NOMO-1 (cell line): Measurements from ENCODE around the gene CORT.
"Not testable (repeated sequence)": the region's sequence is repeated elsewhere in the genome, so short reads cannot be mapped to it uniquely, and the experiment has no call there.

Source experiments
- DNase-seq, 2 experiments: peaks; one replicate each; lab custom pipeline; 2025; ENCODE audit not compliant: unreplicated experiment in 2 of 2; lab: John Stamatoyannopoulos, UW

CORT gene

GRCh38 chr1:10437052-10437451 lies 12.8 kb upstream of the CORT start:
- DNase-seq, result no peak

- no peak for DNase-seq
These were observed 11.1 kb upstream of the CORT start for GRCh38 chr1:10438677-10439163.

DNA sequence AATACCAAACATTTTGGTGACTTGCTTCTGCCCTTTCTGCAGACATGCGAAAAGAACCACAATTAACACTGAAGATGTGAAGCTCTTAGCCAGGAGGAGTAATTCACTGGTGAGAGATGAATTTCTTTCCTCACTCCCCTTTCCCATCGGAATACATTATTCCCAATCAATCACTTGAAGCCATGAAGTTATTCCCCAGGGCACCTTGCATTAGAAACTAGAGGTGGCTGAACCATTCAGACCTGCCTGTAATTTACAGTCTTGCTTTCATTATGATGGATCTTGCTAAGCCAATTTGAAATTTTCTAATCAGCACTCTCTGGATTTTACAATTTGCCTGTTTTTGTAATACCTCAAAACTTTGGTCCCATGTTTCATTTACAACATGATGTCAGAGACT lies 9.5 kb upstream of the CORT start:
- DNase-seq, result no peak

DNA sequence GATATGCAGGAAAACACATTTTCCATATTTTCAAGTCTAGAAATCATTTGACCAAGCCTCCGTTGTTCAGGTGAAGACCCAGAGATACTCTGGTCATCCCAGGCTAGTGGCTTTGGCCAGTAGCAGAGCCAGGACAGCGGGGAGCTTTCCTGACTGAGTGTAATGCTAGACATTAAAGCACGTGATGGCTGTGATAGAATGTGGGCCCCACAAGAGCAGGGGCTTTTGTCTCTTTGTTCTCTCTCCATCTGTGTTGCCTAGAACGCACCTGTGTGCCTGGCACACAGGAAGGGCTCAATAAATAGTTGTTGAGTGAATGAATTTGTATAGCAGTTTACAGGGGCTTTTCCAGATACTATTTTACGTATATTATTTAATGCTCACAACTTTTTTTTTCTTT lies 9.0 kb upstream of the CORT start:
- DNase-seq, result no peak

DNA sequence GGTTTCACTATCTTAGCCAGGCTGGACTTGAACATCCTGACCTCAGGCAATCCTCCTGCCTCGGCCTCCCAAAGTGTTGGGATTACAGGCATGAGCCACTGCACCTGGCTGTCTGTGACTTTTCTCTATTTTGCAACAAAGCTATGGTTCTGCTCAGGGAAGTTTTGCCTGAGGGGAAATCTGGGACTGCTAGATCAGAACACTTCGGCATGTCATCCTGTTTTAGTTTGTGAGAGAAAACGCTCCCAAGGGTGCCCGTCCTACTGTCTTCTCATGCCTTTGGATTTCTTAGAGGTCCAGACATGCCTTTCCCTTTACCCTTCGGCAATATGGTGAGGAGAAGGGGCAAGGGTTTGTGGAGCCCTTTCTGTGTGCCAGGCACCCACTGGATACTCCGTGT lies 5.6 kb upstream of the CORT start:
- no peak for DNase-seq

GRCh38 chr1:10444795-10445397 lies 4.9 kb upstream of the CORT start:
- no peak for DNase-seq

GRCh38 chr1:10446790-10447422 lies 2.9 kb upstream of the CORT start:
- DNase-seq, result no peak

DNA sequence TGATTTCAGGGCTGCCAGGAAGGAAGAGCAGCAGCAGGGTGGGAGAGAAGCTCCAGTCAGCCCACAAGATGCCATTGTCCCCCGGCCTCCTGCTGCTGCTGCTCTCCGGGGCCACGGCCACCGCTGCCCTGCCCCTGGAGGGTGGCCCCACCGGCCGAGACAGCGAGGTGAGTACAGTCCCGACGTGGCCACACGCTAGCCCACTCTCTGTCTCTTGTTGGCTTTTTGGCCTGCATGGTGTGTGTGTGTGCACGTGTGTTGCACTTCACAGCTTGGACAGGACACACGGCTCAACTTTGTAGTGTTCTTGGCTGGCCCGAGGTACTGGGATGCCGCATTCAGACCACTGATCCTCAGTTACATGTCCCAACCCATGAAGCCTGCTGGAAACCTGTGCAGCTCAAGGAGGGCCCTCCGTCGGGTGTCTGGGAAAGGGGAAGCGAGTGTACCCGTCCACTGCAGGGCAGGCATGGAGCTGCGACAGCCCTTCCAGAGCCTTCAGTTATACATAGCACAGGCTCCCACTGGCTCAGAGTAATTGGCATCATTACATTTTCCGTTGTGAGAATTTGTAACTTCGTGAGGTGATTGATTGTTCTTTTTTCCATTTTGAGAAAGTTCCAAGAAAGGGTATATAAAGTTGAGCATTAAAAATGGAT lies 454 bp downstream of the CORT start:
- no peak for DNase-seq

GRCh38 chr1:10450836-10451235 lies 1.0 kb downstream of the CORT start:
- no peak for DNase-seq

DNA sequence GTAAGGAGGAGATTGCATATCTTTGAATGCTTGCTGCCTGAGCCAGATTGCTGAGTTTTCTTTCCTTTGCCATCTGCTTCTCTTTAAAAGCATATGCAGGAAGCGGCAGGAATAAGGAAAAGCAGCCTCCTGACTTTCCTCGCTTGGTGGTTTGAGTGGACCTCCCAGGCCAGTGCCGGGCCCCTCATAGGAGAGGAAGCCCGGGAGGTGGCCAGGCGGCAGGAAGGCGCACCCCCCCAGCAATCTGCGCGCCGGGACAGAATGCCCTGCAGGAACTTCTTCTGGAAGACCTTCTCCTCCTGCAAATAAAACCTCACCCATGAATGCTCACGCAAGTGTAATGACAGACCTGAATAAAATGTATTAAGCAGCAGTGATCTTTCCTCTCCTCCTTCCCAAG lies 1.5 kb downstream of the CORT start:
- DNase-seq, result no peak

GRCh38 chr1:10456048-10456447 lies 6.2 kb downstream of the CORT start:
- DNase-seq, result no peak

DNA sequence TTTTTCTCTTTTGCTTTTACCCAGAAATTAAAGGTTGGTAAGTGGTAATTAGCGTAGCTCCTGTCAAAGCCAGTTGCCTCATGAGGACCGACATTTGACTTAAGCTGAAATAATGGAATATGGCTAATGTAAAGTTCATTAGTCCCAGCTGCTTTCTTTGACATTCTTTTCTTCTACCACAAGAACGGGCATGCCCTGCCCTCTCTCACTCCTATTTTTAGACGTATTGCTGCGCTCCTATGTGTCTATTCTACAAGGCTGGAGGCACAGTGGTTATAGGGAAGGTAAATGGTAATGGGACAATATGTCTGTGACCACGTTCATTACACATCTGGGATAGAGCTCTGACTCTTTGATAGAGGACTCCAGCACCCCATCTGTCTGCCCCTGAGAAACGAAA lies 6.8 kb downstream of the CORT start:
- no peak for DNase-seq

GRCh38 chr1:10457462-10457861 lies 7.6 kb downstream of the CORT start:
- DNase-seq, result not testable (repeated sequence)

GRCh38 chr1:10457875-10458274 lies 8.0 kb downstream of the CORT start:
- no peak for DNase-seq

DNA sequence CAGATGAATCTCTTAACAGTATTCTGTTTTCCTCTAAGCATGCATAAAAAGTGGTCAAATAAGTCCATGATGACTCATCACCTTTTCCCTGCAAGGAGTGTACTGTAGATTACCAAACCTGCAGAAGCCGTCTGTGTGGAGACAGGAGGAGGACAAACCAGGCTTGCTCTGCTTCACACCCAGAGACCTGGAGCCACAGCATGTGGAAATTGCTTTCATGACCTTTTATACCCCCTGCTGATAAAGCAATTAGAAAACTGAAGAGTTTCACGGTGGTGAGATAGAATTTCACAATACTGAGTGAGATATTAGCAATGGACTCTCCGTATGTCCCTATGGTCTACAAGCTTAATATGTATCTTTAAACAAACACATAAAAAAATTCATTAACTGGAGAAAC lies 9.4 kb downstream of the CORT start:
- DNase-seq, result no peak

GRCh38 chr1:10467078-10467477 lies 17.2 kb downstream of the CORT start:
- no peak for DNase-seq

DNA sequence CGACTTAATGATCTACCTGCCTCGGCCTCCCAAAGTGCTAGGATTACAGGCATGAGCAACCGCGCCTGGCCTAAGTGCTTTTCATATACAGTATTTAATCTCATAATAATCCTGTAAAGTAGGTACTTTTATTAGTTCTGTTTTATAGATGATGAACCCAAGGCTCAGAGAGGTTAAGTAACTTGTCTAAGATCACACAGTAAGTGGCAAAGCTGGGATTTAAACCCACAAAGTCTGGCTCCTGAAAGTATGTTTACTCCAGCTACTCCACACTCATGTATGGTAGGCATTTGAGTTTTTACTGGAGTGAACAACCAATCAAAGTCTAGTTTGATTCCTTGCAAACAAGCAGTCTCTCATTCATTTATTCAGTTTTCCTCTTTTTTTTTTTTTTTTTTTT lies 20.2 kb downstream of the CORT start:
- no peak for DNase-seq

DNA sequence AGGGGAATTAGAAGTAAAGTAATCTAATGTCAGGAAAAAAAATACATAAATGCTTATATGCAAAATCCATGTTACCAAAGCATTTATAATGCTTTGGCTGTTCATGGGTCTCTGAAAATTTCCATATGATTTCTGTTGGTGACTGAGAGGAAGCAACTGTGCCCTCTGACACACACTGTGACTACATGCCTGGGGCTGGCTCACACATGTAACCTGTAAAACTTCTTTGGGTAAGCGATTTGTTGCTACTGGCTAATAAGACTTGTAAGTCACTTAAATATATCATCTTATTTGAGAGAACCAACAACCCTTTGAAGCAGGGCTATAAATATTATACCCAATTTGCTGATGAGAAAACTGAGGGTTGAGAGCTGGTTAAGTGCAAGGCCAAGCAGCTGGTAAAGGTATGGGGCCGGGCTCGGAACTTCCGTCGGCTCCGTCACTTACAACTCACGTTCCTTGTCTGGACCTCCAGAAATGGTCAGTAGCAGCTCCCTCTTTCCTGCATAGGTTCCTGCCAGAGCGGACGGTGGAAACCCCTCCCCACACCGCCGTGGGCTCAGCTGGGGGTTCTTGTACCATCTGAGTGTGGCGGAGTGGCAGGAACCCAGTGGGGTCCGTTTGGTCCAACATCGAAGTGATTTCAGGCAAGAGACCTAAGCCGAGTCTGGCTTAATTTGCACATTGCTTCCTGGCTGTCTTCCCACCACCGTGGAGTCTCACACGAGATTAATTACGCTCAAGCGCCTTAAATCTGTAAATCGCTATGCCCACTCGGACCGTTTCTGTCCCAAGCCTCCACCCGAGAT lies 21.8 kb downstream of the CORT start:
- no peak for DNase-seq

DNA sequence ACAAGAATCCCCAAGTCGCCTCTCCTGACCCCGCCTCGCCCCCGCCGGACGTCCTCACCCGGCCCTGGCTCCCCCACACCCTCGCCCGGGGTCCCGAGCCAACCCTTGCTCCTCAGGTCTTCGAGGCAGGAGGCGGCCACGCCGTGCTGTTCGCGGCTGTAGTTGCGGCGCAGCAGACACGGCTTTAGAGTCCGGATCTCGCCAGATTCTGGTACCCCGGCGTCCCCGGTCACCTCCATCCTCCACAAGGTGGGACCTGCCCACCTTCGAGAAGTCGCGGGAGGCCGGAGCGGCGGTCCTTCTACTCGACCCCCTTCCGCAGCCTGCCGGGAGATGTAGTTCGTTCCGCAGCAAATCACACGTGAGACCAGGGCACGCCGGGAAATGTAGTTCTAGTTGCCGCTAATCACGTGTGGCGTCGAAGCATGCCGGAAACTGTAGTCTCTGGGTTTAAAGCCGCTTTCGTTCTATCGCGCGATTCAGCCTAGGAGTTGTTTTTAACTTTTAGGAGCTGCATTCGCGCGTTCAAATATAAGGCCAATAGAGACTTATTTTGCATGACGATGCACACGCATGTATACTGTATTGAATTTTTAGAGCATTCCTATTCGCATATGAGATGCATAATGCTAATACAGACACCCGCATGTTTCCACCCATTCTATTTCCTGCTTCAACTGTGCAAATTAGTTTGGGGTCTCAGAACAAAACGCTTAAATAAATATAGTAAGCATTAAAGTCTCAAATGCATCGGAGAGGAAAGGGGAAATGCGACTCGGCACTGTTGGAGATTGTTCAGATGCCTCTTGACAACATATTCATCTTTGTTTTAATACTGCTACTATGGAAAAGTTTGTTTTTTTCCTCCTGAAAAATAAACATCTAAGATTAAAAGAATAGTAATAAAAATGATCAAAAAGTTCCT lies 22.7 kb downstream of the CORT start, which contains the start of gene DFFA:
Gene DFFA, minus strand, starts transcription at position 310 of the 925 bp plus-strand sequence. Its CDS starts 71 bp downstream, at position 239.
- peak; percentile 94 to 98 for DNase-seq

DNA sequence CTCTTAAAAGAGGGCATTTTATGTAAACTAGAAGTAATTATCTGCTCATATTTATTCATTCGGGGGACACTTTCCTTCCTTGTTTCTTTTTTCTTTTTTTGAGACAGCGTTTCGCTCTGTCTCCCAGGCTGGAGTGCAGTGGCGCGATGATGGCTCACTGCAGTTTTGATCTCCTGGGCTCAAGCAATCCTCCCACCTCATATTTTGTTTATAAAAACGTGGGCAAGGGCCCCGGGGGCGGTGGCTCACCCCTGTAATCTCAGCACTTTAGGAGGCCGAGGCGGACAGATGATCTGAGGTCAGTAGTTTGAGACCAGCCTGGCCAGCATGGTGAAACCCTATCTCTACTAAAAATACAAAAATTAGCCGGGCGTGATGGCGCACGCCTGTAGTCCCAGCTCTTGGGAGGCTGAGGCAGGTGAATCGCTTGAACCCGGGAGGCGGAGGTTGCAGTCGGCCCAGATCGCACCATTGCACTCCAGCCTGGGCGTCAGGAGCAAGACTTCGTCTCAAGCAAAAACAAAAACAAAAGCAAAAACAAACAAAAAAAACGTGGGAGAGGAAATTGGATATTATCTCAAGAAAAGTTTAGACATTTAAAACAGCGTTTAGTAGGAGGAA lies 23.4 kb downstream of the CORT start:
- DNase-seq, result no peak
